ENCODE measurements around the gene MOCOS. TPM values are rescaled to one million over a fixed set of nuclear protein-coding genes. Genes with fewer than 3 reads are reported as not detected.
A peak's percentile ranks its signal among the peaks of the same experiment; 100 is the strongest.

The MOCOS gene
- total and polyA plus RNA-seq, 10 donors, result 0.13 to 2.7 (median 0.53) TPM

GRCh38 chr18:36153203-36153602 is 34.1 kb upstream of the MOCOS start:
- peak overlapping the region in 2 of 8 donors; percentile 12 to 28 for H3K27ac ChIP-seq
- H3K27me3 ChIP-seq (replicated peaks in 1 of 7), result no peaks in the 10 kb centered on the region
- DNase-seq, result no peak
- no peak for TF ChIP-seq POLR2AphosphoS5 (IDR thresholded peaks at IDR 0.05)
- TF ChIP-seq CTCF (IDR thresholded peaks at IDR 0.05 in 8 of 11, conservative IDR thresholded peaks at IDR 0.05 in 3 of 11), result no peak
- no peak for TF ChIP-seq POLR2A (IDR thresholded peaks at IDR 0.05)
- WGBS, 5 donors, result 77 to 88% (median 84%) methylated on average over 4 of the region's 4 CpGs
- no peaks in the 10 kb centered on the region for H3K9me3 ChIP-seq
- intact Hi-C loops (cut with DNase I; ENCODE audit: low total_unique reads), result no loop called here
- H3K36me3 ChIP-seq, result peaks cover 2 to 100% (median 54%) of the 10 kb centered on the region in 6 donors
- no peak overlapping the region for H3K4me3 ChIP-seq
- H3K4me1 ChIP-seq, result peaks cover 0 to 28% (median 5%) of the 10 kb centered on the region in 6 donors

GRCh38 chr18:36153771-36154170 is 33.5 kb upstream of the MOCOS start:
- peaks cover 2 to 100% (median 56%) of the 10 kb centered on the region in 6 donors for H3K36me3 ChIP-seq

GRCh38 chr18:36155851-36156757 is 31.2 kb upstream of the MOCOS start:
- no peak overlapping the region for H3K27ac ChIP-seq
- no peaks in the 10 kb centered on the region for H3K9me3 ChIP-seq
- WGBS, 5 donors, result 91 to 96% (median 94%) methylated on average over 7 of the region's 7 CpGs
- intact Hi-C loops (cut with DNase I; ENCODE audit: low total_unique reads), result no loop called here
- no peak overlapping the region for H3K4me3 ChIP-seq
- no peaks in the 10 kb centered on the region for H3K27me3 ChIP-seq (replicated peaks in 1 of 7)
- H3K4me1 ChIP-seq, result peaks cover 0 to 12% (median 0%) of the 10 kb centered on the region in 6 donors
- peaks cover 8 to 100% (median 75%) of the 10 kb centered on the region in 6 donors for H3K36me3 ChIP-seq
- DNase-seq, result no peak
- TF ChIP-seq POLR2AphosphoS5 (IDR thresholded peaks at IDR 0.05), result no peak

More at GRCh38 chr18:36153771-36154170, 33.5 kb upstream of the MOCOS start:
- Histone ChIP-seq H3K27ac (peak overlapping the region in 1 of 8 donors; percentile 12), H3K9me3 (no peaks in the 10 kb centered on the region), H3K4me1 (peaks cover 0 to 33% (median 6%) of the 10 kb centered on the region in 6 donors), H3K27me3 (replicated peaks in 1 of 7) (no peaks in the 10 kb centered on the region), H3K4me3 (no peak overlapping the region)
- intact Hi-C loops (cut with DNase I; ENCODE audit: low total_unique reads), result no loop called here
- WGBS, 5 donors, result 55 to 78% (median 73%) methylated on average over 2 of the region's 2 CpGs
- TF ChIP-seq POLR2A (IDR thresholded peaks at IDR 0.05), result no peak
- no peak for TF ChIP-seq CTCF (IDR thresholded peaks at IDR 0.05 in 8 of 11, conservative IDR thresholded peaks at IDR 0.05 in 3 of 11)
- no peak for TF ChIP-seq POLR2AphosphoS5 (IDR thresholded peaks at IDR 0.05)
- no peak for DNase-seq

- peaks cover 0 to 10% (median 0%) of the 10 kb centered on the region in 6 donors for H3K4me1 ChIP-seq
- DNase-seq, result no peak
- H3K4me3 ChIP-seq, result no peak overlapping the region
- H3K9me3 ChIP-seq, result no peaks in the 10 kb centered on the region
- H3K36me3 ChIP-seq, result peaks cover 8 to 100% (median 79%) of the 10 kb centered on the region in 6 donors
- H3K27me3 ChIP-seq (replicated peaks in 1 of 7), result no peaks in the 10 kb centered on the region
- intact Hi-C loops (cut with DNase I; ENCODE audit: low total_unique reads), result no loop called here
- TF ChIP-seq CTCF (IDR thresholded peaks at IDR 0.05 in 8 of 11, conservative IDR thresholded peaks at IDR 0.05 in 3 of 11), result no peak
- no peak for TF ChIP-seq POLR2AphosphoS5 (IDR thresholded peaks at IDR 0.05)
- no peak for TF ChIP-seq POLR2A (IDR thresholded peaks at IDR 0.05)
- H3K27ac ChIP-seq, result no peak overlapping the region
These were observed 29.9 kb upstream of the MOCOS start for GRCh38 chr18:36157441-36157840.
